ENCODE data around the gene ACADVL.

DNA sequence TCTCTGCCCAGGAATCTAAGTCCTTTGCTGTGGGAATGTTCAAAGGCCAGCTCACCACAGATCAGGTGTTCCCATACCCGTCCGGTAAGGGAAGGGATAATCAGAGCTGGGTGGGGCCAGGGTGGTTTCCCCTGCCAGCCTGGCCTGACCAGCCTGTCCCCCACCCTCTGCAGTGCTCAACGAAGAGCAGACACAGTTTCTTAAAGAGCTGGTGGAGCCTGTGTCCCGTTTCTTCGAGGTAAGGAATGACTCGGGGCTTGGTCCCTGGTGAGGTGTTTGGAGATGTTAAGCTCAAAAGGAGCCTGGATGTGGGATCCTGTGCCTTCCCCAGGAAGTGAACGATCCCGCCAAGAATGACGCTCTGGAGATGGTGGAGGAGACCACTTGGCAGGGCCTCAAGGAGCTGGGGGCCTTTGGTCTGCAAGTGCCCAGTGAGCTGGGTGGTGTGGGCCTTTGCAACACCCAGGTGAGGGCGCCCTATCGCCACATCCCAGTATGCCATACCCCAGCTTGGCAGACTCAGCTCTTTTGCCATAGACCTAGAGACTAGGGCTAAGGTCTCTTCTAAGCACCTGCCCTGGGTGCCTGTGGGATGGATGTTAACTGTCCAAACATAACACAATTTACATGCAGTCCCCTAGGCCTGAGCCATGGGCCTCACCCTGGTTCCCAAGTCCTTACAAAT is 997 bp downstream of the ACADVL start:
- no peak for TF ChIP-seq POLR2A (IDR thresholded peaks at IDR 0.05)
- TF ChIP-seq, protein P1, sequence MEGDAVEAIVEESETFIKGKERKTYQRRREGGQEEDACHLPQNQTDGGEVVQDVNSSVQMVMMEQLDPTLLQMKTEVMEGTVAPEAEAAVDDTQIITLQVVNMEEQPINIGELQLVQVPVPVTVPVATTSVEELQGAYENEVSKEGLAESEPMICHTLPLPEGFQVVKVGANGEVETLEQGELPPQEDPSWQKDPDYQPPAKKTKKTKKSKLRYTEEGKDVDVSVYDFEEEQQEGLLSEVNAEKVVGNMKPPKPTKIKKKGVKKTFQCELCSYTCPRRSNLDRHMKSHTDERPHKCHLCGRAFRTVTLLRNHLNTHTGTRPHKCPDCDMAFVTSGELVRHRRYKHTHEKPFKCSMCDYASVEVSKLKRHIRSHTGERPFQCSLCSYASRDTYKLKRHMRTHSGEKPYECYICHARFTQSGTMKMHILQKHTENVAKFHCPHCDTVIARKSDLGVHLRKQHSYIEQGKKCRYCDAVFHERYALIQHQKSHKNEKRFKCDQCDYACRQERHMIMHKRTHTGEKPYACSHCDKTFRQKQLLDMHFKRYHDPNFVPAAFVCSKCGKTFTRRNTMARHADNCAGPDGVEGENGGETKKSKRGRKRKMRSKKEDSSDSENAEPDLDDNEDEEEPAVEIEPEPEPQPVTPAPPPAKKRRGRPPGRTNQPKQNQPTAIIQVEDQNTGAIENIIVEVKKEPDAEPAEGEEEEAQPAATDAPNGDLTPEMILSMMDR (IDR thresholded peaks at IDR 0.05), result peak; percentile 7 to 52 (median 48)
